Naive thymus-derived CD4-positive, alpha-beta T cell (primary cell): ENCODE data around the gene DCLRE1A. TPM values are rescaled to one million over a fixed set of nuclear protein-coding genes. Genes with fewer than 3 reads are reported as not detected.

ENCODE experiments used
- ATAC-seq: fragments of 150-1000 bp; cut with Tn5 transposase; 2 replicates; pipeline ENCODE4 v1.10.0; 2021; ENCODE audit warnings: mild to moderate bottlenecking, moderate library complexity
- CTCF ChIA-PET: fragments of 350-600 bp; sonication (Branson Sonifier 250); formaldehyde crosslinking; loops from one replicate; lab custom pipeline; 2021; ENCODE audit warnings: antibody characterized with exemption; lab: Charles Lee
- POLR2A ChIA-PET: fragments of 350-600 bp; sonication (Branson Sonifier 250); formaldehyde crosslinking; loops from one replicate; lab custom pipeline; 2021; ENCODE audit warnings: antibody characterized with exemption, inconsistent platforms; lab: Charles Lee
- DNase-seq, 9 donors: peaks; one replicate each; pipeline versions ENCODE4 v3.0.0 to v3.0.0-alpha.2; 2020 to 2022; ENCODE audit warnings: mixed read lengths in 1 of 9
- H3K27ac ChIP-seq: one replicate; pipeline ENCODE4 v1.7.0; 2013; ENCODE audit warnings: mild to moderate bottlenecking, low read depth, low read length, moderate library complexity
- H3K27me3 ChIP-seq, 2 donors: one replicate each; pipeline ENCODE4 v1.7.0; 2013; ENCODE audit warnings: low read length in 2 of 2, mild to moderate bottlenecking in 2 of 2, moderate library complexity in 2 of 2; ENCODE audit not compliant: control insufficient read depth in 2 of 2, insufficient read depth in 2 of 2
- H3K36me3 ChIP-seq, 3 experiments: 1 replicate in 2 of 3; 2 replicates in 1 of 3; pipeline ENCODE4 v1.7.0; 2013; ENCODE audit warnings: low read length in 3 of 3, mild to moderate bottlenecking in 3 of 3, moderate library complexity in 1 of 3; ENCODE audit not compliant: insufficient read depth in 3 of 3, control insufficient read depth in 2 of 3
- H3K4me1 ChIP-seq, 2 donors: one replicate each; pipeline ENCODE4 v1.7.0; 2013; ENCODE audit warnings: low read length in 2 of 2, mild to moderate bottlenecking in 2 of 2, moderate library complexity in 1 of 2; ENCODE audit not compliant: control insufficient read depth in 2 of 2, insufficient read depth in 2 of 2
- H3K4me3 ChIP-seq: 2 replicates; pipeline ENCODE4 v1.7.0; 2013; ENCODE audit warnings: mild to moderate bottlenecking, low read length
- H3K9me3 ChIP-seq, 3 experiments: 1 replicate in 2 of 3; 2 replicates in 1 of 3; pipeline ENCODE4 v1.7.0; 2013; ENCODE audit warnings: low read length in 3 of 3; ENCODE audit not compliant: control insufficient read depth in 2 of 3
- H3K27ac Mint-ChIP-seq, 9 donors: one replicate each; pipeline ENCODE4 v1.8.0; 2020 to 2022; ENCODE audit warnings: mixed read lengths in 9 of 9, mild to moderate bottlenecking in 8 of 9, moderate library complexity in 5 of 9, inconsistent platforms in 2 of 9
- H3K27me3 Mint-ChIP-seq, 5 donors: one replicate each; pipeline ENCODE4 v1.8.0; 2021 to 2022; ENCODE audit warnings: mixed read lengths in 5 of 5, mild to moderate bottlenecking in 1 of 5
- H3K36me3 Mint-ChIP-seq, 5 donors: one replicate each; pipeline ENCODE4 v1.8.0; 2020 to 2022; ENCODE audit warnings: mixed read lengths in 5 of 5, mild to moderate bottlenecking in 3 of 5, inconsistent platforms in 1 of 5
- H3K4me1 Mint-ChIP-seq, 7 donors: one replicate each; pipeline ENCODE4 v1.8.0; 2020 to 2022; ENCODE audit warnings: mixed read lengths in 7 of 7, mild to moderate bottlenecking in 3 of 7, inconsistent platforms in 1 of 7
- H3K4me3 Mint-ChIP-seq, 10 donors: one replicate each; pipeline ENCODE4 v1.8.0; 2020 to 2022; ENCODE audit warnings: mild to moderate bottlenecking in 10 of 10, mixed read lengths in 10 of 10, moderate library complexity in 6 of 10, inconsistent platforms in 2 of 10
- H3K9me3 Mint-ChIP-seq, 11 donors: one replicate each; pipeline ENCODE4 v1.8.0; 2020 to 2022; ENCODE audit warnings: mixed read lengths in 11 of 11, mild to moderate bottlenecking in 4 of 11, inconsistent platforms in 1 of 11, moderate library complexity in 1 of 11
- intact Hi-C, 2 donors: fragments of 100-400 bp; cut with micrococcal nuclease; formaldehyde crosslinking; loops; one replicate each; pipeline ENCODE4 v1.15.1; 2023
- polyA plus RNA-seq, 2 donors: library from polyadenylated mRNA; unstranded; fragments of 300-500 nt; fragmentation: Illumina TruSeq; gene quantifications; one replicate each; pipeline ENCODE4 v1.2.3, GENCODE V29; 2021
- total RNA-seq, 6 experiments: library from RNA in 5 of 6; stranded (reverse) in 5 of 6; gene quantifications; 1 replicate in 5 of 6; 2 replicates in 1 of 6; pipeline ENCODE4 v1.2.3 and lab custom pipeline; 2021 to 2026

DCLRE1A gene
- total and polyA plus RNA-seq, 7 experiments from 2014 or later: 1.5 to 12.9 (median 3.8) TPM

DNA sequence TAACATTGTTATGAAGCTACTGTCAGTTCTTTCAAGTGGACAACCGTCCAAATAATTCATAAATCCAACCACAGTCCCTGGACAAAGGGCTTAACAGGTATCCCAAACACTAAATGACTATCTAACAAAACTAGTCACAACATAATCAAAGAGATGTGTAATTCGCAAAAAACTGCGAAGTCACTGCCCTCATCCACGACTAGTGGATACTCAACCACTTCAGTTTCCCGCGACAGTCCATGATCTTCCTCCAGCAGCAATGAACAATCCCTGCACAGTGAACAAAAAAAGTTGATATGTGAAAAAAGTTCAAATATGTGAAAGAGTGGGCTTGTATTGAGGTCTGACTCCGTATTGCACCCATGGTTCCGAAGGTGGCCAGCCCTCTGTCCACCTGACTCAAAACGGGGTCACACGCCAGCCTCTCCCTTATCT, 287 bp downstream of the DCLRE1A start:
- H3K4me1 ChIP-seq: peaks cover 3 to 42% of the 10 kb centered on the region in 2 donors
- Mint-ChIP-seq H3K4me3 (peak overlapping the region; percentile 90 to 100 (median 97)), H3K9me3 (no peaks in the 10 kb centered on the region), H3K27me3 (no peaks in the 10 kb centered on the region), H3K4me1 (peaks cover 27 to 66% (median 54%) of the 10 kb centered on the region in 7 donors), H3K27ac (peak overlapping the region; percentile 85 to 100 (median 97)), H3K36me3 (peaks cover 0 to 21% (median 8%) of the 10 kb centered on the region in 5 donors)
- peak overlapping the region; percentile 90 for H3K4me3 ChIP-seq
- H3K27ac ChIP-seq: peak overlapping the region; percentile 79
- ChIA-PET CTCF (interaction anchor here (0.6 kb wide), 1 partner anchor 386 kb away, joined by 3 read pairs; the partner anchor contains the start of gene VWA2), POLR2A (interaction anchor here (0.7 to 1.0 kb wide), 2 partner anchors 23 to 171 kb away, joined by 3 read pairs; no protein-coding TSS in a partner anchor)
- peak in 1 of 9 donors; percentile 4 for DNase-seq
- ATAC-seq: no peak
- intact Hi-C loops: loop anchor here (1.0 to 10.0 kb wide), 12 partner anchors 108 to 1409 kb away; partner anchors contain the start of genes CASP7 (in 2 of the 2), CCDC186 (in 2 of the 2), TRUB1 (in 2 of the 2) and VTI1A (in 2 of the 2)
- H3K36me3 ChIP-seq: peaks cover 0 to 14% (median 0%) of the 10 kb centered on the region in 3 experiments
- no peaks in the 10 kb centered on the region for H3K27me3 ChIP-seq
- H3K9me3 ChIP-seq: no peaks in the 10 kb centered on the region

DNA sequence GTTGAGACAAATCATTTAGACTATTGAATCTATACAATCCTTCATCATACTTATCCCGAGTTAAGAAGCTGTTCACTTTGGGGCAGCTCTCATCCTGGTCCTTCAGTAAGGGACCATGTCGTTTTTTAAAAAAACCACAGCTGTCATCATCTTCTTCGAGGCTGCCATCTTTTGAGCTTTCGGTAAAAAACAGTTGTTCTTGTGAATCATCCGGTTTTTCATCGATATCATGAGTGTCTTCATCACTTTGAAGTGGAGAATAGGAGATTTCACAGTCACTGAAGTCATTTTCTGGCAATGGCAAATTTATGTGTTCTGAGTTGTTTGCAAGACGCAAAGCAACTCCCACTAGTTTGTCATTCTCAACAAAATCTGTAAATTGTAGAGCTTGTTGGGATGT, 3.9 kb downstream of the DCLRE1A start:
- H3K27ac Mint-ChIP-seq: peak overlapping the region in 1 of 9 donors; percentile 81
- peak overlapping the region in 1 of 10 donors; percentile 65 for H3K4me3 Mint-ChIP-seq
- H3K4me1 ChIP-seq: peaks cover 3 to 30% of the 10 kb centered on the region in 2 donors
- H3K9me3 ChIP-seq: no peaks in the 10 kb centered on the region
- no peak overlapping the region for H3K4me3 ChIP-seq
- DNase-seq (no peak), ATAC-seq (no peak)
- no peaks in the 10 kb centered on the region for H3K27me3 ChIP-seq
- POLR2A ChIA-PET: interaction anchor here (1.4 kb wide), 1 partner anchor 324 kb away, joined by 3 read pairs; the partner anchor contains the start of gene CCDC186
- H3K27ac ChIP-seq: no peak overlapping the region
- H3K27me3 Mint-ChIP-seq: no peaks in the 10 kb centered on the region
- H3K36me3 Mint-ChIP-seq: peaks cover 0 to 31% (median 11%) of the 10 kb centered on the region in 5 donors
- no peaks in the 10 kb centered on the region for H3K9me3 Mint-ChIP-seq
- CTCF ChIA-PET: no interaction called here
- peaks cover 13 to 44% (median 34%) of the 10 kb centered on the region in 7 donors for H3K4me1 Mint-ChIP-seq
- peaks cover 0 to 16% (median 0%) of the 10 kb centered on the region in 3 experiments for H3K36me3 ChIP-seq
- intact Hi-C loops: loop anchor here (5.0 to 10.0 kb wide), 7 partner anchors 197 to 1405 kb away; partner anchors contain the start of genes VTI1A (in 2 of the 2), ZDHHC6 (in 2 of the 2), FHIP2A (in 1 of the 2) and TRUB1 (in 1 of the 2)

DNA sequence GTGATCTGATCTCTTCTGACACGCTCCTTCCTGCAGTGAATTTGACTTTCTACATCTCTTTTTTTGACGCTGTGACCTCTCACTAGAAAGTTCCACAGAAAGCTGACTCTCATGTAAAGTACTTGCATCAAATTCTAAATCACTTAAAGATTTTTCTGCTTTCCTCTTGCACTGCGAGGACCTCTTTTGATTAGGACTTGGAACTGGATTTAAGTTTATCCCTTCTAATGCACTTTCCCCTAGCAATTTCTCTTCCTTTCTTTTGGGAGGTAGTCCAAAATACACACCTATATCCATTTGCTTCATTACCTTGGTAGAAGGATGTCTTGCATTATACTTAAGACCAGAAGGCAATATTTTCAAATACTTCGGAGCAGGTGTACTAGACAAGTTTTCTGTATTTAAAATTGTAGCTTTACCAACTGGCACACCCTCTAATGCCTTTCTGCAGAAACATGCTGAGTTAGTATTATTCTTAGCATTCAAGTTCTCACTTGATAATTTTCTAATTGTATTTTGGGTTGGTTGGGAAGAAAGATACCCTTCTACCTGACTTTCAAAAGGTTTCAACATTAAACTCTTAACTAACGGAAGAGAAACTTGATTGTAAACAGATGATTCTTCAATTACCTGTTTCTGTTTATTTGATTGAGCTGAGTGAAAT, 4.6 kb downstream of the DCLRE1A start:
- intact Hi-C loops: no loop called here
- no peak for DNase-seq
- ATAC-seq: no peak
- Mint-ChIP-seq H3K4me1 (peaks cover 13 to 45% (median 31%) of the 10 kb centered on the region in 7 donors), H3K36me3 (peaks cover 0 to 31% (median 11%) of the 10 kb centered on the region in 5 donors), H3K4me3 (no peak overlapping the region), H3K9me3 (no peaks in the 10 kb centered on the region), H3K27ac (no peak overlapping the region), H3K27me3 (no peaks in the 10 kb centered on the region)
- Histone ChIP-seq H3K9me3 (no peaks in the 10 kb centered on the region), H3K27me3 (no peaks in the 10 kb centered on the region), H3K4me3 (no peak overlapping the region), H3K36me3 (peaks cover 0 to 10% (median 0%) of the 10 kb centered on the region in 3 experiments), H3K27ac (no peak overlapping the region), H3K4me1 (peaks cover 3 to 30% of the 10 kb centered on the region in 2 donors)
- ChIA-PET POLR2A (interaction anchor here (1.4 kb wide), 1 partner anchor 325 kb away, joined by 3 read pairs; the partner anchor contains the start of gene CCDC186), CTCF (no interaction called here)

DNA sequence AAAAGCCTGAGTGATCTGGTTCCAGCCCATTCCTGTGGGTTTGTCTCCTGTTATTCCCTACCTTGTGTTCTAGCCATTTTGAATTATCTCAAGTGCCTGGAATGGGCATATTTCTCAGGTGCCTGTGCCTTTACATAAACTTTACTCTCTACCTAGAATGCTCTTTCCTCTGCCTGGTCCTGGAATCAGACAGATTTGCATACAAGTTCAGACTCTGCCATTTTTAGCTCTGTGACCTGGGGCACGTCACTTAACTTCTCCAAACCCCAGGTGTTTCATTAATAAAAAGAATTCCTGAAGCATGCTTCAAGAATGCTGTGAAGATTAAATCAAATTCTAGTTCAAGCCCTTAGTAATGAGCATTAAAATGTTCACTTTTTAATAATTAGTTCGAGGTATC, 7.8 kb downstream of the DCLRE1A start:
- H3K4me3 Mint-ChIP-seq: no peak overlapping the region
- no peaks in the 10 kb centered on the region for H3K27me3 Mint-ChIP-seq
- H3K36me3 Mint-ChIP-seq: peaks cover 0 to 27% (median 16%) of the 10 kb centered on the region in 5 donors
- no peaks in the 10 kb centered on the region for H3K27me3 ChIP-seq
- H3K36me3 ChIP-seq: peaks cover 0 to 4% (median 0%) of the 10 kb centered on the region in 3 experiments
- no peaks in the 10 kb centered on the region for H3K9me3 Mint-ChIP-seq
- ChIA-PET CTCF (interaction anchor here (0.5 kb wide), 1 partner anchor 457 kb away, joined by 3 read pairs; no protein-coding TSS in a partner anchor), POLR2A (interaction anchor here (0.7 kb wide), 1 partner anchor 115 kb away, joined by 3 read pairs; no protein-coding TSS in a partner anchor)
- H3K4me1 ChIP-seq: peaks cover 0 to 10% of the 10 kb centered on the region in 2 donors
- H3K9me3 ChIP-seq: no peaks in the 10 kb centered on the region
- DNase-seq: no peak
- no peak overlapping the region for H3K27ac Mint-ChIP-seq
- H3K4me3 ChIP-seq: no peak overlapping the region
- H3K27ac ChIP-seq: no peak overlapping the region
- peaks cover 6 to 28% (median 15%) of the 10 kb centered on the region in 7 donors for H3K4me1 Mint-ChIP-seq
- no peak for ATAC-seq
- intact Hi-C loops: no loop called here

DNA sequence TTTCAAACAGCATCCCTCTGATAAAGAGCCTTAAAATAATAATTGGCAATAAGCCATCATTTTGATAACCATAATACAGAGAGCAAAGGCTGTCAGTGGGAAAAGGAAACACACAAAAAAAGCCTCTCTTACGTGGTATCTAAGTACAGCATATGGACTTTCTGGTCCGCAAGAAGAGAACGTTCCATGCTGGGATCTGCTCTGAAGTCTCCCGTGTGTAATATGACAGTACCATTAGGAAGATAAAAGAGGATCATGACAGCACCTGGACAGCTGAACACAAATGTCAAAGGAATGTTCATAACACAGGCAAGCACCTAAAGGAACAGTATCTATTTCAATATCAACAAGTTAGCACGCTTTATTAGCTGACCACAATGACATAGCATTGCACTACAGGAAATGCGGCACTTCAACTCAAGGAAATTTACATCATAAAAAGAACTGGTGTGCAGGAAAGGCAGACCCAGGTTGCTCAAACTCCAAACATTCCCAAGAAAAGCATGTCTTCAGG, 9.9 kb downstream of the DCLRE1A start:
- H3K9me3 ChIP-seq: no peaks in the 10 kb centered on the region
- H3K27ac Mint-ChIP-seq: peak overlapping the region in 1 of 9 donors; percentile 32
- H3K36me3 Mint-ChIP-seq: peaks cover 0 to 28% (median 20%) of the 10 kb centered on the region in 5 donors
- H3K4me1 ChIP-seq: no peaks in the 10 kb centered on the region
- no peak for DNase-seq
- ChIA-PET POLR2A (no interaction called here), CTCF (no interaction called here)
- H3K4me3 ChIP-seq: no peak overlapping the region
- peaks cover 4 to 17% (median 6%) of the 10 kb centered on the region in 7 donors for H3K4me1 Mint-ChIP-seq
- H3K27me3 ChIP-seq: no peaks in the 10 kb centered on the region
- H3K27ac ChIP-seq: no peak overlapping the region
- no peaks in the 10 kb centered on the region for H3K27me3 Mint-ChIP-seq
- intact Hi-C loops: no loop called here
- no peaks in the 10 kb centered on the region for H3K9me3 Mint-ChIP-seq
- H3K4me3 Mint-ChIP-seq: no peak overlapping the region
- no peak for ATAC-seq
- peaks cover 0 to 10% (median 0%) of the 10 kb centered on the region in 3 experiments for H3K36me3 ChIP-seq

DNA sequence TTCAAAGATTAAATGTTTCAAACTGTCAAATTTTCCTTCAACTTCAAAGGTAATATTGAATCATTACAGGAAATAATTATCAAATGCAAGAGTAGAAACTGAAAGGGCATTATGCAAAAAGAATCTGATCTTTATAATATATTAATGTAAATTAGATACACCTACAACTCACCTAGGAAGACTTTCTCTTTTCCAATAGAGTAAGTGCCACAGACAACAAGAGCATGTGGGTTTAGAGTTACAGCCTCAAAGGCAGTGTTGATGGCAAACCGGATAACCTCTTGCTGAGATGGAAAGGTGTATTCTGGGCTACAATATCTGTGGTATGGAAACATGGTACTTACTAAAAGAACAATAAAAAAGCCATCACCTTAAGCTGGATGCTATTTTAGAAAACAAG, 11.7 kb downstream of the DCLRE1A start:
- H3K4me1 ChIP-seq: no peaks in the 10 kb centered on the region
- no peaks in the 10 kb centered on the region for H3K27me3 ChIP-seq
- DNase-seq (no peak), ATAC-seq (no peak)
- no peak overlapping the region for H3K27ac ChIP-seq
- peaks cover 0 to 10% (median 0%) of the 10 kb centered on the region in 3 experiments for H3K36me3 ChIP-seq
- H3K9me3 ChIP-seq: no peaks in the 10 kb centered on the region
- Mint-ChIP-seq H3K27ac (no peak overlapping the region), H3K36me3 (peaks cover 0 to 23% (median 19%) of the 10 kb centered on the region in 5 donors), H3K4me1 (peaks cover 0 to 9% (median 0%) of the 10 kb centered on the region in 7 donors), H3K27me3 (no peaks in the 10 kb centered on the region), H3K4me3 (no peak overlapping the region), H3K9me3 (no peaks in the 10 kb centered on the region)
- H3K4me3 ChIP-seq: no peak overlapping the region
- CTCF ChIA-PET: no interaction called here
- POLR2A ChIA-PET: no interaction called here
- intact Hi-C loops: no loop called here
